Measurements from ENCODE around the gene CBFA2T3. TPM values are rescaled to one million over a fixed set of nuclear protein-coding genes. Genes with fewer than 3 reads are reported as not detected.

CBFA2T3 gene
- total and polyA plus RNA-seq, 8 donors, result 3.8 to 10.4 (median 5.4) TPM

DNA sequence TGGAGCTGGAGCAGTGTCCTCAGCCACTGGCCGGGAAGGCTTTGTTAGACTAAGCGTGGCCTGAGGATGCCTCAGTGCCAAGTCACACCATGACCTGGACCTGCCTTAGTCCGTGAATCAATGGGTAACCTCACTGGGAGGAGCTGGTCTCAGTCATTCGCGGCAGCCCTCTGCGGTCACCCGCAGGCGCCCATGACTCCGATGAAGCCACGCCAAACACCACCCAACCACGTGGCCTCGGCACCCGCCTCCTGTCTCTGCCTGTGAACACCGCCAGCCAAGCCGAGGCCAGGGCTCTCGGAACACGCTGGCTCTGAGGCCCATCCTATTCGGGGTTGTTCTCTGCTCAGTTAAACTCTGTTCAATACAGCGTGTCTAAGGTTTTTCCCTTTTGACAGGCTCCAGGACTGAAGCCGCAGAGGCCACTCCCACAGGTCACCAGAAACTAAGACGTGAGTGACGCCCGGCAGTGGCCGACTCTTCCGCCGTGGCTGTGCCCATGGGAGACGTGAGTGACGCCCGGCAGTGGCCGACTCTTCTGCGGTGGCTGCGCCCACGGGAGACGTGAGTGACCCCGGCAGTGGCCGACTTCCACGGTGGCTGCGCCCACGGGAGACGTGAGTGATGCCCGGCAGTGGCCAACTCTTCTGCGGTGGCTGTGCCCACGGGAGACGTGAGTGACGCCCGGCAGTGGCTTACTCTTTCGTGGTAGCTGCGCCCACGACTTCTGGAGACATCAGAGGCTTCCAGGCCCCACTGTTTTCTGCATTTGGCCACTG, 93.7 kb downstream of the CBFA2T3 start:
- intact Hi-C loops (cut with DNase I), result no loop called here
- ATAC-seq (no peak), DNase-seq (no peak)
- peaks cover 0 to 6% of the 10 kb centered on the region in 2 donors for H3K4me1 ChIP-seq
- H3K4me3 ChIP-seq, result no peak overlapping the region
- no peak for TF ChIP-seq CTCF (IDR thresholded peaks at IDR 0.05)
- peaks cover 0 to 65% of the 10 kb centered on the region in 2 donors for H3K36me3 ChIP-seq
- peaks cover 0 to 12% of the 10 kb centered on the region in 2 donors for H3K27me3 ChIP-seq
- no peaks in the 10 kb centered on the region for H3K9me3 ChIP-seq
- no peak overlapping the region for H3K27ac ChIP-seq

DNA sequence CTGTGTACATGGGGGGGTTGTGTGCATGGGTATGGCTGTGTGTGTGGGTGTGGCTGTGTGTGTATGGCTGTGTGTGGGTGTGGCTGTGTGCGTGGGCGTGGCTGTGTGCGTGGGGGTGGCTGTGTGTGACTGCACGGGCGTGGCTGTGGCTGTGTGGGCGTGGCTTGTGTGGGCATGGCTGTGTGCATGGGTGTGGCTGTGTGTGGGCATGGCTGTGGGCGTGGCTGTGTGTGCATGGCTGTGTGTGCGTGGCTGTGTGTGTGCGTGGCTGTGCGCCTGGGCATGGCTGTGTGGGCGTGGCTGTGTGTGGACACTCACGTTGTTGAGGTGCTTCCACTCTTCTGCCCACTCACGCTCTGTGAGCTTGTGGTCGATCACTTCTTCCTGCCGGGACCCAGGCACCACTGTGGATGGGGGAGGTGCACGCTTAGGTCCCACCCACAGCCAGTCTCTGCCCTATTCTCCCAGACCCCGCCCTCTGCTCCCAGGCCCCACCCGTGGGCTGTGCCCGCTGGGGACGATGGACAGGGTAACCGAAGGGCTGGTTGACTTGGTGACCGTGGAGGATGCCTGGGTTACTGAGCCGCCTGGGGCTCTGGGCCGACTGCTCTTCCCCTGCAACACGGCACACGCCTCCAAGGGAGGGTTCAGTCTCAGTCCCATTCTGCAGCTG, 94.5 kb downstream of the CBFA2T3 start:
- Histone ChIP-seq H3K9me3 (no peaks in the 10 kb centered on the region), H3K27ac (no peak overlapping the region), H3K4me3 (no peak overlapping the region), H3K36me3 (peaks cover 0 to 74% of the 10 kb centered on the region in 2 donors), H3K4me1 (peaks cover 0 to 5% of the 10 kb centered on the region in 2 donors), H3K27me3 (peaks cover 0 to 12% of the 10 kb centered on the region in 2 donors)
- intact Hi-C loops (cut with DNase I), result no loop called here
- DNase-seq (no peak), ATAC-seq (no peak)
- no peak for TF ChIP-seq CTCF (IDR thresholded peaks at IDR 0.05)

- Histone ChIP-seq H3K27me3 (peaks cover 0 to 12% of the 10 kb centered on the region in 2 donors), H3K27ac (no peak overlapping the region), H3K4me1 (no peaks in the 10 kb centered on the region), H3K36me3 (peaks cover 0 to 80% of the 10 kb centered on the region in 2 donors), H3K9me3 (no peaks in the 10 kb centered on the region), H3K4me3 (no peak overlapping the region)
- DNase-seq (no peak), ATAC-seq (no peak)
- intact Hi-C loops (cut with DNase I), result no loop called here
- TF ChIP-seq CTCF (IDR thresholded peaks at IDR 0.05), result no peak
Observed at GRCh38 chr16:88881675-88882357, 95.2 kb downstream of the CBFA2T3 start.

DNA sequence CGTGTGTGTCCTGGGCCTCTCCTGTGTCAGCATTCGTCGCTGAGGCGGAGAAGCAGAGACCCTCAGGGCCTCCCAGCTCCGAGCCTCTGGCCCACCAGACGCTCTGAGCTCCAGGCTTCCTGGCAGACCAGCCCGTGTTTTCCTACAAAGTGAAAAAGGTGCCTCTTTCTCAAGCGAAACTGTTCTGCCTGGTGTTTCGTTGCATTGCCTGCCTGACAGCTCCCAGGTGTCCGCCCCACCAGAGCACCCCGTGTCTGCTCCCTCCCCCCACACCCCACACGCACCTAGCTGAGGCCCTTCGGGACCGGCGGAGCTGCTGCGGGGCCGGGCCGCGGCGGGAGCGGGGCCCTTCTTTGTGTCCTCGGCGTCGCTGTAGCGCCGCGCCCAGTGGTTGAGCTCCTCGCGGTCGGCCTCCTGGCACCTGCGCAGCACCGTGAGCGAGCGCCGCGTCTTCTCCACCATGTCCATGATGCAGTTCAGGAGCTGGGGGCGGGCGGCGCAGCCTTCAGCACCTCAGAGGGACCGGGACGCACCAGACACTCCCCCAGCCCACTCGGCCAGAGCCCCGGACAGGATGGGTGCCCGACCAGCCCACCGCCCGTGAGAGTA, 95.9 kb downstream of the CBFA2T3 start:
- no peak for TF ChIP-seq CTCF (IDR thresholded peaks at IDR 0.05)
- peak; percentile 45 for ATAC-seq
- Histone ChIP-seq H3K4me1 (no peaks in the 10 kb centered on the region), H3K9me3 (no peaks in the 10 kb centered on the region), H3K27me3 (peaks cover 0 to 12% of the 10 kb centered on the region in 2 donors), H3K36me3 (peaks cover 0 to 81% of the 10 kb centered on the region in 2 donors), H3K27ac (no peak overlapping the region), H3K4me3 (no peak overlapping the region)
- DNase-seq, result no peak
- intact Hi-C loops (cut with DNase I), result no loop called here
